ENCODE measurements around the gene USP3.

The USP3 gene

GRCh38 chr15:63504979-63505841 is 817 bp downstream of the USP3 start:
- in situ Hi-C loops (cut with MboI; ENCODE audit: low pct_unique_long_range_greater_than_20kb, low sequenced_read_pairs, unreplicated experiment) = no loop called here
- no peak for DNase-seq (ENCODE audit: low spot score)
- TF ChIP-seq, protein P1, sequence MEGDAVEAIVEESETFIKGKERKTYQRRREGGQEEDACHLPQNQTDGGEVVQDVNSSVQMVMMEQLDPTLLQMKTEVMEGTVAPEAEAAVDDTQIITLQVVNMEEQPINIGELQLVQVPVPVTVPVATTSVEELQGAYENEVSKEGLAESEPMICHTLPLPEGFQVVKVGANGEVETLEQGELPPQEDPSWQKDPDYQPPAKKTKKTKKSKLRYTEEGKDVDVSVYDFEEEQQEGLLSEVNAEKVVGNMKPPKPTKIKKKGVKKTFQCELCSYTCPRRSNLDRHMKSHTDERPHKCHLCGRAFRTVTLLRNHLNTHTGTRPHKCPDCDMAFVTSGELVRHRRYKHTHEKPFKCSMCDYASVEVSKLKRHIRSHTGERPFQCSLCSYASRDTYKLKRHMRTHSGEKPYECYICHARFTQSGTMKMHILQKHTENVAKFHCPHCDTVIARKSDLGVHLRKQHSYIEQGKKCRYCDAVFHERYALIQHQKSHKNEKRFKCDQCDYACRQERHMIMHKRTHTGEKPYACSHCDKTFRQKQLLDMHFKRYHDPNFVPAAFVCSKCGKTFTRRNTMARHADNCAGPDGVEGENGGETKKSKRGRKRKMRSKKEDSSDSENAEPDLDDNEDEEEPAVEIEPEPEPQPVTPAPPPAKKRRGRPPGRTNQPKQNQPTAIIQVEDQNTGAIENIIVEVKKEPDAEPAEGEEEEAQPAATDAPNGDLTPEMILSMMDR (IDR thresholded peaks at IDR 0.05; ENCODE audit: extremely low read depth, insufficient read depth, missing control alignments) = peak; percentile 39

DNA sequence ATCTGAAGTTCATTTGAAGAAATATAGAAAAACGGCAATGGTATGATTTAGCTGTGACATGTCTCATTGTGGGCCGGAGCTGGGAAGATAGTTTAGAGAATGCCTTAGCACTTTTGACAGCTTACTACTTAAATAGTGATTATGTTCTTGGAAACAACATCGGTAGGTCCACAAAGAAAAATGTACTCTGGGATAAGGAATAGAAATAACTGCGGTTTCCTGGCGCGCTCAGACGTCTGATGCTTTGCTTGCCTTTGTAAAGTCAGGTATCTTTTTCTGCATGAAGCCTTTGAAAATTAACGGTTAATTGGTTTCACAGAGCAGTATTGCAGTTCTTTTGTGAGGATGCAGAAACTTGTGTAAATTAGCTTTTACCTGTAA is 1.4 kb downstream of the USP3 start:
- DNase-seq (ENCODE audit: low spot score) = no peak
- in situ Hi-C loops (cut with MboI; ENCODE audit: low pct_unique_long_range_greater_than_20kb, low sequenced_read_pairs, unreplicated experiment) = no loop called here
- TF ChIP-seq, protein P1 (IDR thresholded peaks at IDR 0.05; ENCODE audit: extremely low read depth, insufficient read depth, missing control alignments) = no peak

DNA sequence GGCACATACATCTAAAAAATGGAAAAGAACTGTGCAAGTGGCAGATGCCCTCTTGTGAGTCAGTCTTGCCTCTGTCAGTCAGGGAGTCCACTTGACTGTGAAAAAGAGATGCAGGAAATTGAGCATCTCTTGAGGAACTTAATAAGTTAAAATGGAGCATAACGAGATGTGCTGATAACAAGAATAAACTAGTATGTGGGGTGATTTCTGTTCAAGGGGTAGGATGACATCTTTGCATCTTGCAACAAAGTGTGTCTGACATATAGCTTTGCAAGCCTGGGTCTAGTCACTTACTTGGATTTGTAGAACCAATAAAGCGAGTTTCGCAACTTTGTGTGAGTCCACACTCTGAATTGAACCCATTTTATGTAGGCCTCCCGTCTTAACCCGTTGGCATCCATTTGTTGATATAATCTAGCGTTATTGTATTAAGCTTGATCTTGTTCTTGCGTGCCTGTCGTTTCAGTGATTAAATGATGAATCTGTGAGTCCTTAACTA is 2.2 kb downstream of the USP3 start:
- no peak for DNase-seq (ENCODE audit: low spot score)
- TF ChIP-seq, protein P1 (IDR thresholded peaks at IDR 0.05; ENCODE audit: extremely low read depth, insufficient read depth, missing control alignments) = no peak
- in situ Hi-C loops (cut with MboI; ENCODE audit: low pct_unique_long_range_greater_than_20kb, low sequenced_read_pairs, unreplicated experiment) = no loop called here

DNA sequence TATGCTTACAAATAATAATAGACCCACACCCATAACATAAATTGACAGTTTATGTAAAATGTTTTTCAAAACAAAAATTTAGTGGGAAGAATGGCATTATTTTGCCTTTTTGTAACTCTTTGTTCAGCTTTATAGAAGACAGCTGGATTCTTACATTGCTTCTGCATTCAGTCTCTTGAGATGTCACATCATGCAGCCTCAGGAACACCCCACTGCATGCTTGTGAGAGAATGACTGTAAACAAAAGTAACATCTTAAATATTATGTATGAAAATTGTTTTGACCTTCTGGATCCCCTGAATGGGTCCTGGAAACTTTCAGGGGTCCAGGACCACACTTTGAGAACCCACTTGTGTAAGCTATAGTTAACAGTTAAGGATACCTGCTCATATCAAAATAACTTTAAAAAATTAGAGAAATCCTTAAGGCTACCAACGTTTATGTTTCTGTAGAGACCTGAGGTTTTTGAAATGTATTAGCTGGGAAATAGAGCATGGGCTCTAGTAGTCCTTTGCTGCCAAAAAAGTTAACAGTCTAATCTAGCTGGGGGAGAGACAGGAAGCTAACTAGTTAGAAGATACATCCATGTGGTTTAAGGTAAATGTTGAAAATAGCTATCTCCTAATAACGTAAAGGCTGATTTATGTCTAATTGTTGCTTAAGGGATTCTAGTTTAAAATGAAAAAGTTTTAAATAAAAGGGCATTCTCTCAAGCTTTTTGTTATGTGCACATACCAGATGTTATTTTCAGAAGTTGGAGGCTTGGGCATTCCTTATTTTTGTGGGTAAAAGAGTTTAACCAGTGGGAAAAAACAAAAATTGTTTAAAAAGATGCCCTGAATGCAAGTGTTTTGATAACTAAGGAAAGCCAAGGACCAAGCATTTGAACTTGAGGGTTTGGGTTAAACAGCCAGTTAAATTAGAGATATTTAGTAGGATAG is 3.8 kb downstream of the USP3 start:
- DNase-seq (ENCODE audit: low spot score) = no peak
- in situ Hi-C loops (cut with MboI; ENCODE audit: low pct_unique_long_range_greater_than_20kb, low sequenced_read_pairs, unreplicated experiment) = no loop called here
- TF ChIP-seq, protein P1 (IDR thresholded peaks at IDR 0.05; ENCODE audit: extremely low read depth, insufficient read depth, missing control alignments) = no peak

DNA sequence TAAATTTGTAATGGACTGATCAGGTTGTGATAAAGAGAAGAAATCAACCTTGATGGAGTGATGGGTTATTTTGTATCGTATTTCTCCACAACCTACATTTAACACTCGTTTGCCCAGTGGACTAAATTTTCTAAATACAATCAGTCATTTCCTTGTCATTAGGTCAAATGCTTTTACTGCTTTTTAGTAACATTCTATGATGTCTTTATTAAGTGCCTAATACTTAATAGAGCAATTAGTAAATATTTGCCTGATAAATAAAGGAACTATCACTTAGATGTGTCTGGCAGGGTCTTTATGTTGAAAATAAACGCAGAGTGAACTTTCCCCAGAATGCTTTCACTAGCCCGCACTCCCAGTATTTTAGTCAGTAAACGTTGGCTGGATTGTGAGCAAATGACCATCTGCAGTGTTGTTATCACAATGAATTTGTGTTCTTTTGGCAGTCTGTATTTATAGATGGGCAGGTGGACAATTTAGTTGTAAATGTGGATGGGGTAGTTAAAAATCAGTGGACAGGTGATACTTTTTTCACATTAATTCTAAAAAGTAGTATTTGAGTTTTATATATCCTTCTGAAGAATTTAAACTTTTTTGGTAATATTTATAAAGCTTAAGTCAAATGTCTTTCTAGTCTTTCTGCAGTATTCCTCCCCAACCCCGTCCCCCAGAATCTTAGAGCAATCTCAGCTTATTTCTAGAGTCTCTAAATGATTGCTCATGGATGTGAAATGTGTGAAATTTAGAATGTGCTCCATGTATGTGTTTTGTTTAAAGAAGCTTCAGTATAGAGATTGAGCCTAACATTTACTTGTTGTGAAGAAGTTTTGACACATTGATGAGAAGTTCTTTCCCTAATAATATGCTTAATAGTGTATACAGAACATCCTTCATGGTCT is 4.9 kb downstream of the USP3 start:
- TF ChIP-seq, protein P1 (IDR thresholded peaks at IDR 0.05; ENCODE audit: extremely low read depth, insufficient read depth, missing control alignments) = no peak
- in situ Hi-C loops (cut with MboI; ENCODE audit: low pct_unique_long_range_greater_than_20kb, low sequenced_read_pairs, unreplicated experiment) = no loop called here
- DNase-seq (ENCODE audit: low spot score) = no peak
